HG03575 (cell line): ENCODE data around the gene RPTOR.

Experiments
- ATAC-seq: cut with Tn5 transposase; IDR thresholded peaks from one replicate; pipeline ENCODE4 v1.9.1; 2021; ENCODE audit not compliant: unreplicated experiment, insufficient number of reproducible peaks, low FRiP score; ENCODE audit errors: extremely low read depth

The RPTOR gene

DNA sequence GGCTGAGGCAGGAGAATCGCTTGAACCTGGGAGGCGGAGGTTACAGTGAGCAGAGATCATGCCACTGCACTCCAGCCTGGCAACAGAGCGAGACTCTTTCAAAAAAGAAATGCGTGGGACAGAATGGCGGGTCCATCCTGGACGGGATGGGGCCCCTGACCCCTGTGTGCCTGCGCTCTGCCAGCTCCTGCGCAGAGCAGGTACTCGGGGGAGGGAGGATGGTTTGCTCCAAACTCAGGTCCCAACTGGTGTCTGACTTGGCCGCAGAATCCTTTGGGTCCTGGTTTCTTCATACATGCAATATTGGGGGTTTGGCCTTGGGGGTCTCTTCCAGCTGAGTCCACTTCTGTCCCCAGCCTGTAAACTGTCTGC lies 457.4 kb downstream of the RPTOR start:
- ATAC-seq = no peak

DNA sequence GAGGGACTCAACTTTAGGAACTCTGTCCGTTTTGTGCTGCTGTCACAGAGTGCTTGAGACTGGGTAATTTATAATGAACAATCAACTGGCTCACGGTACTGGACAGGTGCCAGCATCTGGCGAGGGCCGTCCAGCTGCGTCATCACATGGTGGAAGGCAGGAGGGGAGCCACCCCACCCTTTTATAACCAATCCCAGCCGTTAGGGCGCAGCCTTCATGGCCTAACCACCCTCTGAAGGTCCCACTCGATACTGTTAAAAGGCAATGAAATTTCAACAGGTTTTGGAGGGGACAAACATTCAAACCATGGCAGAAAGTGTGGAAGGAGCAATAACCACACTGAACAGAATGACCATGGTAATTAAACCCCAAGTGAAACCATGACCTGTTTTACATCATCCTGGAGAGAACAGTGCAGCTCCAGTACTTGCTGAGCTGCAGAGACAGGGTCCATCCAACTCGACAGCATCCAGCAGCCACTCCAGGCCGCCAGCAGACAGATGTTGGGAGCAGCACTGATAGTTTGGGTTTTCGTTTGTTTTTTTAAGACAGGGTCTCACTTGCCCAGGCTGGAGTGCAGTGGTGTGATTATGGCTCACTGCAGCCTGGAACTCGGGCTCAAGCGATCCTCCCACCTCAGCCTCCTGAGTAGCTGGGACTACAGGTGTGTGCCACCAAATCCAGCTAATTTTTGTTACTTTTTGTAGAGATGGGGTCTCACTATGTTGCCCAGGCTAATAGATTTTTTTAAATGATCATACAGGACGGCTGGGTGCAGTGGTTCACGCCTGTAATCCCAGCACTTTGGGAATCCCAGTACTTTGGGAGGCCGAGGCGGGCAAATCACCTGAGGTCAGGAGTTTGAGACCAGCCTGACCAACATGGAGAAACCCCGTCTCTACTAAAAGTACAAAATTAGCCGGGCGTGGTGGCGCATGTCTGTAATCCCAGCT lies 458.0 kb downstream of the RPTOR start:
- ATAC-seq = no peak

- no peak for ATAC-seq
Measured at GRCh38 chr17:81003711-81004475, 459.3 kb downstream of the RPTOR start.

GRCh38 chr17:81006891-81007290 lies 462.3 kb downstream of the RPTOR start:
- no peak for ATAC-seq

DNA sequence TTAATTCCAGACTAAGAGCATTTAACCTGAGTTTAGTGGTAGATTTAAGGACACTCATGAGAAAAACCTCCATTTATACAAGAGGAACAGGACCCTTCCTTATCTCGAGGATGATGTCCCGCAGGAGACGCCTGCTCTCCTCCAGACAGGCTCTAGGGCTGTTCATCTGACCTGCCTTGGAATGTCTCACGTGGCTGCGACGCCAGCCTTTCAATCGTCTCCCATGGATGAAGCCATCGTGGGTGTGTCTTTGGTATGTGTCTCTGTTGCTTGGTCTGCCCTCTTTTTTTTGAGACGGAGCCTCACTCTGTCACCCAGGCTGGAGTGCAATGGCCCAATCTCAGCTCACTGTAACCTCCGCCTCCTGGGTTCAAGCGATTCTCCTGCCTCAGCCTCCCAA lies 463.5 kb downstream of the RPTOR start:
- ATAC-seq = no peak

DNA sequence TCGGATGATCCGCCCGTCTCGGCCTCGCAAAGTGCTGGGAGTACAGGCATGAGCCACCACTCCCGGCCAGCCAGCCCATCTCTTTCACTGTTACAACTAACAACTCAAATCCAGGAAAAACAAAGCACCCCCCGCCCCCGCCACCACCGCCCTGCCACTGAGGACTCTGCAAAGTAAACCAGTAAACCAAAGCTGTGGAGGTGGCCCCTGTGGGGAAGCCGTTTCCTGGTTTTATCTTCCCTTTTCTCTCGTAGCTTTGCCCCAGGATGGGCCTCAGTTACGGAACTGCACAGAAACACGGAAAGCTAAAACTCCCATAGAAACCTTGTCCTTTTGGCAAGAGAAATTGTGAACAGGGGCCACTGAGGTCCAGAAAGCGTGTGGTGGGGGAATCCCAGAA lies 464.5 kb downstream of the RPTOR start:
- ATAC-seq = no peak

GRCh38 chr17:81010935-81011334 lies 466.3 kb downstream of the RPTOR start:
- no peak for ATAC-seq

DNA sequence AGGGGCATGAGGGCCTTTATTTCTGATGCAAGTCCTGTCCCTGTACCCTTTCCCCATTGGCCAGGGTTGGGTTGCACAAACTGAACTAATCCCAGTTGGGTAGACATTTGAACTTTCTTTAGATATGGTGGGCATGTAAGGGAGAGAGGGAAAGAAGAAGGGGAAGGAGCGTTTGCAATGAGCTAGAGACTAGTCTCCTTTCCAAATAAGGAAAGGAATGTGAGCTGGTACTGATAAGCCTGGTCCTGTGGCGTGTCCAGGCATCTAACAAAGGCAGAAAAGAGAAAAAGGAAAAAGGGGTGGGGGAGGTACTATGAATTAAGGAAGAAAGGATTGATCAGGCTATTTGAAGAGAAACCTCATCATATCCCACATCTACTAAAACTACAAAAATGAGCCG lies 467.3 kb downstream of the RPTOR start:
- ATAC-seq = no peak

GRCh38 chr17:81012574-81013447 lies 468.2 kb downstream of the RPTOR start:
- ATAC-seq = no peak

- ATAC-seq = no peak
Measured at GRCh38 chr17:81013642-81014041, 469.0 kb downstream of the RPTOR start.

- no peak for ATAC-seq
Measured at GRCh38 chr17:81015136-81015535, 470.5 kb downstream of the RPTOR start.
